HL-60/S4 treated with retinoic acid at 250 ng/mL for 4 days and 3 days (cell line): Measurements from ENCODE around the gene FSTL3.

Experiments used
- in situ Hi-C: fragments of 300-500 bp; cut with MboI; formaldehyde crosslinking; loops from 2 replicates; pipeline ENCODE4 v1.7.0; 2022; ENCODE audit warnings: low sequenced_read_pairs

FSTL3 gene

DNA sequence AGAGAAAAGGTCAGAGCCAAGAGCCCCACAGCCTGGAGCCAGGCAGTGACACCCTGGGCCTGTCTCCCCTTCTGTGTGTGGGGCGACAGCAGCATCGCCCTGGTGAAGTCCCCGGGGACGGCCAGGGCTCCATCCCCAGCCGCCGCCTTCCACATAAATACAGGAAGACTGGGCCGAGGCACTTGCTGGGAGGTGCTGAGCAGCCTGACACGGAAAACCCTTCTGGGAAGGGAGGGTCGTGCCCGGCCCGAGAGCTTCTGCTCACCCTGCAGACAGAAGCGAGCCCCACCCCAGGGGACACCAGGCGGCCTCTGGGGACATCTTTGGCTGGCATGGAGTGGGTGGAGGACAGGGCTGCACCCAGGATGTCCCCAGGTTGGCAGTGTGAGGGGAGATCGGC lies 31.4 kb upstream of the FSTL3 start:
- in situ Hi-C loops = no loop called here

DNA sequence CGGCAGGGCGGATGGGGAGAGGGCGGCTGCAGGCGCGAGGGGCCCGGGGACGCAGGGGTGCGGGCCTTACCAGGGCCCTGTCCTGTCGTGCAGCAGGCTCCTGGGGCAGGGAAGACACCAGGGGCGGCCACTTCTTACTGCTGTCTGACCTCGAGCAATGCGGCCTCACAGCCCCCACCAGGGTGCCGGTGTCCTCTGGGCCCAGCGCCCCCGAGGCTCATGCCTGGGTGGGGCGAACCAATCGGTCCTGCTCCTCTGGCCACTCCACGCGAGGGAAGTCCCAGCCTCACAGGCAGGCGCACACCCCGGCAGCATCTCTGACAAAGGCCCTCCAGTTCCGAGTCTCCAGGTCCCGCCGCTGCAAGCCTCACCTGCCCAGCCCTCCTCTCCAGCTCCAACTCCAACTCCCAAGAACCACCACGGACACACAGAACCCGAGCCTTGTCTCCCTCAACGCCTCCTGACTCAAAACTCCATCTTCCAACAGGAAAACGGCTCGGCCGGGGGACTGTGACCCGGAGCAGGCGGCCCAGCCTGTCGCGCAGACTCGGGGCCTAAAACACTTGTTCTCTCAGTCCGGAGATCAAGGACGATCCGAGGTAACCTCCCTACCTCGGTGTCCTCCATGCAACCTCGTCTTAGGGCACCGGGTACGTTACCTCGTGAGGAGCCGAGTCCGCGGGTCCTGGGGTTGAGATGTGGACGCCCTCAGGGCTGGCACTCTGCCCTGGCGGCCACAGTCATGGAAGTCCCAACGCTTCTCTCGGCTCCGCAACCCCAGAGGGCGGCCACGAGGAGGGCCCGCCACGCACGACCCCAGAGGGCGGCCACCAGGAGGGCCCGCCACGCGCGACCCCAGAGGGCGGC lies 30.0 kb upstream of the FSTL3 start:
- in situ Hi-C loops = no loop called here

GRCh38 chr19:646779-647565 lies 29.2 kb upstream of the FSTL3 start:
- in situ Hi-C loops = no loop called here

- in situ Hi-C loops = no loop called here
Observed at GRCh38 chr19:647566-648284, 28.5 kb upstream of the FSTL3 start.

DNA sequence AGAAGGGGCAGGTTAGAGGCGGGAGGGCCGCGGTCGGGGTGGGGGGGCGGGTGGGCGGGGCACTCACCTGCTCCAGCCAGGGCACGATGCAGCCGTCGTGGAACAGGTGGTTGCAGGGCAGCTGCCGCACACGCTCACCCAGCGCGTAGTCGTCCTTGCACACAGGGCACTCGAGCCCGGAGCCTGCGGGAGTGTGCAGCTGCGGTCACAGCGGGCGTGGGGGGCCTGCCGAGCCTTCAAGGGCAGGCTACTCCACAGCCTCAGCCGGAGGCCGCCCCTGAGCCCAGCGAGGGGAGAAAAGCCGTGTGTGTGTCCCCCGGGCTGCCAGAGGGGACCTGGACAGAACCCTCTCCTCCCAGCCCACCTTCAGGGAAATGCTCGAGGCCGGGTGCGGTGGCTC lies 27.9 kb upstream of the FSTL3 start:
- in situ Hi-C loops = no loop called here

DNA sequence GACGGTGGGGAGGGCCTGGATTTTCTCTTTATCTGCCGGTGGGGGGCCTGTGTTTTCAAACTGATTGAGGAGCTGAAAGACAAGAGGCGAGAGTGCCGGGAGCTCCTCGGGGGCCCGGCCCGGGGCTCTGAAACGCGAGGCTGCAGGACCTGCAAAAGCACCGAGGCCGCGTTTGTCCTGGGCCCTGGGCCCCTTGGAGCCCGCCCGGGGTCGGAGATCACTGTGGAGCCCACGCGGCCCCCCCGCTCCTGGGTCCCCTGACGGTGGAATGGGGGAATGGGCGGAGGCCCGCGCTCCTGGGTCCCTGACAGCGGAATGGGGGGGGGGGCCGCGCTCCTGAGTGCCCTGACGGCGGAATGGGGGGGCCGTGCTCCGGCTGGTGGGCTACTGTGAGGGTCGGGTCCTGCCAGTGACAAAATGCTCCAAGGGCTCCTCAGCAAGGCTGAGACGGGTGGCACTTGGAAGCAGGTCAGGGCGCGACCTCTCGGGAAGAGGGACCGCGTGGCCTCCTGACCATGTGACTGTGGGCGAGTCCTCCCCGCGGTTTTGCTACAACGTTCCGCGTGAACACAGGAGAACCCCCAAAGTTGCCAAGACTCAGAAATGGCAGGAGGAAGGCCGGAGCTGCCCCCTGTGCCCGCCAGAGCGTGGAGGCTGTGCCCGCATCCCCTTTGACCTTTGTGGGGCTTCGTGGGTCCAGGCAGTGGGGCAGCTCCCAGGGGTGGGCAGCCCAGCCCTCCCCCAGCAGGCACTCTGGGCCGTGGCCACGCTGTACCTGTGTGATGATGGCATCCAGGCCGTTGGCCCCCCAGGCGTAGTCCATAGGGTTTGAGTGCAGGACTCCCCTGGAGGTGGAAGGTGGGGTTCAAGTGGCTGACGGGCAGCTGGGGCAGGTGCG lies 27.0 kb upstream of the FSTL3 start:
- in situ Hi-C loops = no loop called here

- in situ Hi-C loops = no loop called here
Observed at GRCh38 chr19:650121-650520, 26.1 kb upstream of the FSTL3 start.

- in situ Hi-C loops = no loop called here
Observed at GRCh38 chr19:651114-651818, 24.9 kb upstream of the FSTL3 start.

- in situ Hi-C loops = no loop called here
Observed at GRCh38 chr19:651991-652390, 24.2 kb upstream of the FSTL3 start.

DNA sequence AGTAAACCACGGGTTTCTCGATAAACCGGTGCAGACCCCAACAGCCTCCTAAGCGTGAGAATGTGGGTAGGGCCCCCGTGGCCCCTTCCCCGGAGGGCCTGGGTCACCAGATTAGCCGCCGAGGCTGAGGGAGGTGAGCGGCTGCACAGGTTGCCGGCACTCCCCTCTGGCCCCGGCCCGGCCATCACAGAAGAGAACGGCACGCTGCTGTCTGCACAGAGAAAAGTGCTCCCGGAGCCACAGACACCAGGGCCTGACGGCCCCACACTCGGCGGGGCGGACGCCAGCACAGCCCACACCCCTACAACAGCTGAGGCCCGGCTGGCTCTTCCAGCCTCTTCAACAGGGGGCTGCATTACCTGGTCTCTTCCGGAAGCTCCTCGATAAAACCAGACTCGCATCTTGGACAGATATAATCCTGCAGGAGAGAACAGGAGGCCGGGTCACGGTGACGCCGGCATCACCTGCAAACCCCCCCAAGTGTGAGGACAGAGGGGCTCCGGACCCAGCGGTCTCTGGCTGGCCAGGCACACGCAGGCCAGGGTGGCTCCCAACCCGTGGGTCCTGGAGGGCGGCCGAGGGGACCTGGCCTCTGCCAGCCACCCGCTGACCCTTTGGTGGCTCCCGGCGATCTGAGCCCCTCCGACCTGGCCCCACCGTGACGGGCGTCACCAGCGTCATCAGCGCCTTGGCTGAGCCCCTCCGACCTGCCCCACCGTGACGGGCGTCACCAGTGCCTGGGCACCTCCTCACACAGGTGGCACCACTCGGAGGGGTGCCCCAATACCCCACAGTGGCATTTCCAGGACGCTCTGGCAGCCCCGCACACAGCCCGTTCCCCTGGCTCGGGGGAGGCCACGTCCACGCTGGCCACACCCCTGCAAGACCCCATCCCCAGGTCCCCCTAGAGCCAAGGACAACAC lies 23.5 kb upstream of the FSTL3 start:
- in situ Hi-C loops = no loop called here

DNA sequence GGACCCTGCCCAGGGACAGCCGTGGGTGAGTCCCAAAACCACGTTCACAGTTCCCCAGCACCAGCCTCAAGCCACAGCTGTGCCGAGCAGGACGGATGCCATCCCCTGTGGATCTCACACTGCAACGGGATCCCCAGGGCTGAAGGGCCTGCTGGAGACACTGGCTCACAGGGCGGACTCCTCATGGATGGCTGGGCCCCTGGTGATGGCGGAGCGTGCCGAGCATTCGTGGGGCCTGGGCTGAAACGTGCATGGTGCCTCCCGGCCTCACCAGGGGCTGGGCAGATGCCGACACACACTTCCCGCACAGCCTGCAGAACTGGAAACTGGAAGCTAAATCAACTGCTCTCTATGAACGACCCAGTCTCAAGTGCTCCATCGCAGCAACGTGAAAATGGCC lies 22.8 kb upstream of the FSTL3 start:
- in situ Hi-C loops = no loop called here

DNA sequence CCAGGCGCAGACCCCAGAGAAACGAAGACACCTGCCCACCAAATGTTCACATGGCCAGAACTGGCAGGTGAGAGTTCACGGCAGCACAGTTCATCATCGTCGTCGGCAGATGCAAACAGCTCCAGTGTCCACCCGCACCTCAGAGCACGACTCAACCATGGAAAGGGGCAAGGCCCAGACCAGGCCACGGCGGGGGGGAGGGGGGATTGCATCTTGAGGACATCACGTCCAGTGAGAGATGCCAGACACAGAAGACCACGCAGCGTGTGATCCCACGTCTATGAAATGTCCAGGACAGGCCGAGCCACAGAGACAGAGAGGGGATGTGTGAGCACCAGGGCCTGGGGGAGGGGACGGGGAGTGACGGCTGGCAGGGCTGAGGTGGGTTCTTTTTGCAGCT lies 20.5 kb upstream of the FSTL3 start:
- in situ Hi-C loops = no loop called here

- in situ Hi-C loops = no loop called here
Observed at GRCh38 chr19:656751-657559, 19.2 kb upstream of the FSTL3 start.

DNA sequence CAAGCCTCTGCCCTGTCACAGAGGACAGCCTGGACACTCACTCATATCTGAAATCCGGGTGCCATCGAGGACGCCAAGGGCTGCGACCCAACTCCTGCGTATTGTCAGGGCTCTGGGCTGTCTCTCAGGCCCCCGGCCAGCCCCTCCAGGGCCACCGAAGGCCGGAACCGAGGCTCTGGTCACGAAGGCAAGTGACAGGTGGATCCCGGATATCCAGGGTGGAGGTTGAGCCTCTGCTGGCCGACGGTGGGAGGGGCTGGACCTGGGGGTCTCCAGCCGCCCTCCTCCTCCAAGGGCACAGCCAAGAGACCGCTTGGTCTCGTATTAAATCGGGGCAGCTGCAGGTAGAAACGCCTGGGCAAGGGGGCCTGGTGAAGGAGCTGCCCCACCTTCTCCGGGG lies 18.6 kb upstream of the FSTL3 start:
- in situ Hi-C loops = no loop called here

DNA sequence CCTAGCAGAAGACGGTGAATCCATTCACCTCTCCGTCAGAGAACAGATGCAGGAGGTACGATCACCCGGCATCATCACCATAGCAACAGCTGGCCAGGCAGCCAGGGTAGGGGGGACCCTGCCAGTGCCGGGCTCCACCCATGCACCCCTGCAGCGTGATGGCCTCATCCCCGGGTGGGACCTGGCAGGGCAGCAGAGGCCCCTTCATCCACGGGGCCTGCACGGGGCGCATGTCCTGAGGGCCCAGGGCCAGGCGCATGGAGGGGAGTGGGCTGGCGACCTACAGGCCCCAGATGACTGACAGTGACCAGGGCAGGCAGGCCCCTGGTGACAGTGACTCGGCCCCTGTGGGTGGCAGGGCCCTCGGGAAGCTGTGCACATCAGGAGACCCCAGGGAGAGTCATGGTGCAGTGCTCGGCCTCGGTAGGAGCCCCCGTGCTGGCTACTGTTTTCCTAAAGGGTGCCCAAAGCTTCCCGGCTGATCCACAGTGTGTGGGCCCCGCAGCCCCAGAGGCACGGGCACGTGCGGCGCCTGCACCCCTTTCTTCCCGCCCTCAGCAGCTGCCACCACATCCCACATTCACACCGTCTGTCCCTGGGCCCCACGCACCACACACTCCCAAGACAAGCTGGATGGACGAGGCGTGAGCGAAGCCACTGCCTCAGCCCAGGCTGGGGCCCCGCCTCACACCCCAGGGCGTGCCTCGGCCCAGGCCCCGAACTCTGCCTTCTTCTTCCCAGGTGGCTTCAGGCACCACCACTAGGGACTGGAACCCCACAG lies 17.9 kb upstream of the FSTL3 start:
- in situ Hi-C loops = no loop called here

GRCh38 chr19:658916-659839 lies 17.0 kb upstream of the FSTL3 start:
- in situ Hi-C loops = no loop called here
